Measurements from ENCODE around the gene DOCK4. TPM values are rescaled to one million over a fixed set of nuclear protein-coding genes. Genes with fewer than 3 reads are reported as not detected.

The DOCK4 gene
- total and polyA plus RNA-seq, 2 of the 8 experiments (the other 6 are each of a cell fraction or from before 2014, with no cell fraction given), result 5.1 to 23.6 TPM

GRCh38 chr7:111825046-111825445, 381.2 kb downstream of the DOCK4 start (continued):
- no peak for TF ChIP-seq CHD7 (IDR thresholded peaks at IDR 0.05; ENCODE audit: insufficient replicate concordance, low read length)
- TF ChIP-seq EGR1 (IDR thresholded peaks at IDR 0.05; ENCODE audit: borderline replicate concordance, low read depth, low read length), result no peak
- no peak for TF ChIP-seq TEAD4 (IDR thresholded peaks at IDR 0.05; ENCODE audit: low read depth, low read length)
- no peak for TF ChIP-seq CBX5 (IDR thresholded peaks at IDR 0.05; ENCODE audit: low read depth, low read length)
- TF ChIP-seq SIRT6 (IDR thresholded peaks at IDR 0.05; ENCODE audit: low read length), result no peak
- TF ChIP-seq TBP (IDR thresholded peaks at IDR 0.05; ENCODE audit: low read depth, low read length), result no peak
- no peak for TF ChIP-seq HDAC6 (IDR thresholded peaks at IDR 0.05; ENCODE audit: low read depth, low read length)
- TF ChIP-seq JUND (IDR thresholded peaks at IDR 0.05; ENCODE audit: low read length), result no peak
- TF ChIP-seq, protein P1, sequence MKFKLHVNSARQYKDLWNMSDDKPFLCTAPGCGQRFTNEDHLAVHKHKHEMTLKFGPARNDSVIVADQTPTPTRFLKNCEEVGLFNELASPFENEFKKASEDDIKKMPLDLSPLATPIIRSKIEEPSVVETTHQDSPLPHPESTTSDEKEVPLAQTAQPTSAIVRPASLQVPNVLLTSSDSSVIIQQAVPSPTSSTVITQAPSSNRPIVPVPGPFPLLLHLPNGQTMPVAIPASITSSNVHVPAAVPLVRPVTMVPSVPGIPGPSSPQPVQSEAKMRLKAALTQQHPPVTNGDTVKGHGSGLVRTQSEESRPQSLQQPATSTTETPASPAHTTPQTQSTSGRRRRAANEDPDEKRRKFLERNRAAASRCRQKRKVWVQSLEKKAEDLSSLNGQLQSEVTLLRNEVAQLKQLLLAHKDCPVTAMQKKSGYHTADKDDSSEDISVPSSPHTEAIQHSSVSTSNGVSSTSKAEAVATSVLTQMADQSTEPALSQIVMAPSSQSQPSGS (IDR thresholded peaks at IDR 0.05; ENCODE audit: low read length), result no peak
- TF ChIP-seq FOSL1 (IDR thresholded peaks at IDR 0.05; ENCODE audit: insufficient read depth, low read depth, low read length), result no peak
- TF ChIP-seq POLR2AphosphoS5 (IDR thresholded peaks at IDR 0.05; ENCODE audit: low read depth, low read length), result no peak

Measured in H1 (cell line).